CD8-positive, alpha-beta memory T cell (primary cell): ENCODE results near the gene ADH1B. TPM values are rescaled to one million over a fixed set of nuclear protein-coding genes. Genes with fewer than 3 reads are reported as not detected.

Experiments
- CTCF ChIA-PET: fragments of 350-600 bp; sonication (Branson Sonifier 250); formaldehyde crosslinking; loops from one replicate; lab custom pipeline; 2021; ENCODE audit warnings: antibody characterized with exemption; lab: Charles Lee
- POLR2A ChIA-PET: fragments of 350-600 bp; sonication (Branson Sonifier 250); formaldehyde crosslinking; loops from one replicate; lab custom pipeline; 2021; ENCODE audit warnings: antibody characterized with exemption; lab: Charles Lee
- DNase-seq, 5 donors: peaks; one replicate each; pipeline versions ENCODE4 v3.0.0 to v3.0.0-alpha.2; 2020 to 2022; ENCODE audit warnings: mixed read lengths in 1 of 5
- H3K27ac ChIP-seq: one replicate; pipeline ENCODE4 v1.7.0; 2013; ENCODE audit warnings: low read depth, mild to moderate bottlenecking, low read length, moderate library complexity
- H3K27me3 ChIP-seq: 2 replicates; pipeline ENCODE4 v1.7.0; 2013; ENCODE audit warnings: low read length, mild to moderate bottlenecking; ENCODE audit not compliant: insufficient read depth, poor library complexity, severe bottlenecking
- H3K36me3 ChIP-seq: 2 replicates; pipeline ENCODE4 v1.7.0; 2013; ENCODE audit warnings: mild to moderate bottlenecking, low read length, moderate library complexity; ENCODE audit not compliant: insufficient read depth
- H3K4me1 ChIP-seq: 2 replicates; pipeline ENCODE4 v1.7.0; 2013; ENCODE audit warnings: mild to moderate bottlenecking, low read length, moderate library complexity; ENCODE audit not compliant: insufficient read depth
- H3K4me3 ChIP-seq: 2 replicates; pipeline ENCODE4 v1.7.0; 2013; ENCODE audit warnings: mild to moderate bottlenecking, low read length
- H3K9me3 ChIP-seq: 2 replicates; pipeline ENCODE4 v1.7.0; 2013; ENCODE audit warnings: mild to moderate bottlenecking, low read length
- H3K27ac Mint-ChIP-seq, 8 donors: one replicate each; pipeline ENCODE4 v1.8.0; 2020 to 2021; ENCODE audit warnings: mixed read lengths in 8 of 8, mild to moderate bottlenecking in 6 of 8, inconsistent platforms in 3 of 8, moderate library complexity in 3 of 8
- H3K27me3 Mint-ChIP-seq, 2 donors: one replicate each; pipeline ENCODE4 v1.8.0; 2020 to 2021; ENCODE audit warnings: mixed read lengths in 2 of 2, mild to moderate bottlenecking in 1 of 2, moderate library complexity in 1 of 2
- H3K36me3 Mint-ChIP-seq, 3 donors: one replicate each; pipeline ENCODE4 v1.8.0; 2020 to 2021; ENCODE audit warnings: mixed read lengths in 3 of 3, inconsistent platforms in 1 of 3, mild to moderate bottlenecking in 1 of 3
- H3K4me1 Mint-ChIP-seq, 3 donors: one replicate each; pipeline ENCODE4 v1.8.0; 2020 to 2021; ENCODE audit warnings: mixed read lengths in 3 of 3, inconsistent platforms in 1 of 3, mild to moderate bottlenecking in 1 of 3
- H3K4me3 Mint-ChIP-seq, 7 donors: one replicate each; pipeline ENCODE4 v1.8.0; 2020 to 2021; ENCODE audit warnings: mixed read lengths in 7 of 7, mild to moderate bottlenecking in 6 of 7, moderate library complexity in 4 of 7, inconsistent platforms in 2 of 7
- H3K9me3 Mint-ChIP-seq, 5 donors: one replicate each; pipeline ENCODE4 v1.8.0; 2020 to 2022; ENCODE audit warnings: mixed read lengths in 5 of 5, mild to moderate bottlenecking in 3 of 5, moderate library complexity in 2 of 5, inconsistent platforms in 1 of 5
- polyA plus RNA-seq: library from polyadenylated mRNA; unstranded; fragments of 300-500 nt; fragmentation: Illumina TruSeq; gene quantifications from one replicate; pipeline ENCODE4 v1.2.3, GENCODE V29; 2021
- total RNA-seq, 2 experiments: library from RNA; stranded (reverse); gene quantifications; one replicate each; pipeline ENCODE4 v1.2.3, GENCODE V29; 2021

The ADH1B gene
- total and polyA plus RNA-seq, 3 experiments from 2014 or later = not detected

- Mint-ChIP-seq H3K9me3 (peaks cover 4 to 25% (median 12%) of the 10 kb centered on the region in 5 donors), H3K4me1 (no peaks in the 10 kb centered on the region), H3K36me3 (peaks cover 0 to 4% (median 0%) of the 10 kb centered on the region in 3 donors), H3K4me3 (no peak within 1 kb of the TSS), H3K27ac (no peak within 1 kb of the TSS), H3K27me3 (peaks cover 5 to 24% of the 10 kb centered on the region in 2 donors)
- Histone ChIP-seq H3K9me3 (no peaks in the 10 kb centered on the region), H3K27ac (no peak within 1 kb of the TSS), H3K4me3 (no peak within 1 kb of the TSS), H3K27me3 (no peaks in the 10 kb centered on the region), H3K36me3 (no peaks in the 10 kb centered on the region), H3K4me1 (no peaks in the 10 kb centered on the region)
- ChIA-PET POLR2A (no interaction called here), CTCF (no interaction called here)
- no peak for DNase-seq
These were observed 30.1 kb downstream of the ADH1B start, which contains the start of gene ADH1A for GRCh38 chr4:99290848-99291786. Gene ADH1A (minus strand): TSS chr4:99290985. CDS start chr4:99290914, 71 bp downstream.

GRCh38 chr4:99285387-99285786 is 35.8 kb downstream of the ADH1B start:
- Mint-ChIP-seq H3K9me3 (no peaks in the 10 kb centered on the region), H3K4me1 (no peaks in the 10 kb centered on the region), H3K27ac (no peak overlapping the region), H3K27me3 (peaks cover 0 to 12% of the 10 kb centered on the region in 2 donors), H3K4me3 (no peak overlapping the region), H3K36me3 (no peaks in the 10 kb centered on the region)
- ChIA-PET POLR2A (no interaction called here), CTCF (no interaction called here)
- Histone ChIP-seq H3K36me3 (no peaks in the 10 kb centered on the region), H3K9me3 (no peaks in the 10 kb centered on the region), H3K4me3 (no peak overlapping the region), H3K27ac (no peak overlapping the region), H3K27me3 (no peaks in the 10 kb centered on the region), H3K4me1 (no peaks in the 10 kb centered on the region)
- no peak for DNase-seq

- no peaks in the 10 kb centered on the region for H3K36me3 Mint-ChIP-seq
- H3K27me3 Mint-ChIP-seq = peaks cover 3 to 14% of the 10 kb centered on the region in 2 donors
- Histone ChIP-seq H3K9me3 (no peaks in the 10 kb centered on the region), H3K4me1 (no peaks in the 10 kb centered on the region), H3K27ac (no peak overlapping the region), H3K4me3 (no peak overlapping the region), H3K27me3 (no peaks in the 10 kb centered on the region), H3K36me3 (no peaks in the 10 kb centered on the region)
- H3K9me3 Mint-ChIP-seq = no peaks in the 10 kb centered on the region
- ChIA-PET POLR2A (no interaction called here), CTCF (no interaction called here)
- no peak for DNase-seq
- no peak overlapping the region for H3K27ac Mint-ChIP-seq
- no peak overlapping the region for H3K4me3 Mint-ChIP-seq
- H3K4me1 Mint-ChIP-seq = no peaks in the 10 kb centered on the region
These were observed 38.5 kb downstream of the ADH1B start for GRCh38 chr4:99282731-99283130.

- H3K4me1 ChIP-seq = no peaks in the 10 kb centered on the region
- H3K27ac Mint-ChIP-seq = no peak overlapping the region
- peaks cover 3 to 12% of the 10 kb centered on the region in 2 donors for H3K27me3 Mint-ChIP-seq
- no peaks in the 10 kb centered on the region for H3K4me1 Mint-ChIP-seq
- CTCF ChIA-PET = no interaction called here
- H3K9me3 Mint-ChIP-seq = no peaks in the 10 kb centered on the region
- no peak overlapping the region for H3K4me3 ChIP-seq
- no peaks in the 10 kb centered on the region for H3K36me3 ChIP-seq
- DNase-seq = no peak
- no peaks in the 10 kb centered on the region for H3K9me3 ChIP-seq
- no peaks in the 10 kb centered on the region for H3K27me3 ChIP-seq
- POLR2A ChIA-PET = no interaction called here
- H3K36me3 Mint-ChIP-seq = no peaks in the 10 kb centered on the region
- H3K4me3 Mint-ChIP-seq = no peak overlapping the region
- H3K27ac ChIP-seq = no peak overlapping the region
These were observed 39.9 kb downstream of the ADH1B start for GRCh38 chr4:99281261-99281660.

- Histone ChIP-seq H3K27me3 (no peaks in the 10 kb centered on the region), H3K36me3 (no peaks in the 10 kb centered on the region), H3K4me3 (no peak overlapping the region), H3K9me3 (no peaks in the 10 kb centered on the region), H3K27ac (no peak overlapping the region), H3K4me1 (no peaks in the 10 kb centered on the region)
- no peak for DNase-seq
- no peaks in the 10 kb centered on the region for H3K4me1 Mint-ChIP-seq
- peaks cover 0 to 2% (median 0%) of the 10 kb centered on the region in 5 donors for H3K9me3 Mint-ChIP-seq
- no peak overlapping the region for H3K4me3 Mint-ChIP-seq
- no peak overlapping the region for H3K27ac Mint-ChIP-seq
- no peaks in the 10 kb centered on the region for H3K36me3 Mint-ChIP-seq
- POLR2A ChIA-PET = no interaction called here
- peaks cover 4 to 6% of the 10 kb centered on the region in 2 donors for H3K27me3 Mint-ChIP-seq
- CTCF ChIA-PET = no interaction called here
These were observed 44.8 kb downstream of the ADH1B start for GRCh38 chr4:99276417-99276816.

GRCh38 chr4:99275885-99276284 is 45.3 kb downstream of the ADH1B start:
- POLR2A ChIA-PET = no interaction called here

GRCh38 chr4:99275050-99275449 is 46.2 kb downstream of the ADH1B start:
- Mint-ChIP-seq H3K36me3 (no peaks in the 10 kb centered on the region), H3K9me3 (peaks cover 0 to 2% (median 0%) of the 10 kb centered on the region in 5 donors), H3K27me3 (peaks cover under 1 to 3% of the 10 kb centered on the region in 2 donors), H3K4me3 (no peak overlapping the region), H3K4me1 (no peaks in the 10 kb centered on the region), H3K27ac (no peak overlapping the region)
- Histone ChIP-seq H3K36me3 (no peaks in the 10 kb centered on the region), H3K4me3 (no peak overlapping the region), H3K27ac (no peak overlapping the region), H3K4me1 (no peaks in the 10 kb centered on the region), H3K27me3 (no peaks in the 10 kb centered on the region), H3K9me3 (no peaks in the 10 kb centered on the region)
- ChIA-PET CTCF (no interaction called here), POLR2A (no interaction called here)
- DNase-seq = no peak

More at GRCh38 chr4:99275885-99276284, 45.3 kb downstream of the ADH1B start:
- H3K9me3 ChIP-seq = no peaks in the 10 kb centered on the region
- H3K4me1 ChIP-seq = no peaks in the 10 kb centered on the region
- CTCF ChIA-PET = no interaction called here
- no peaks in the 10 kb centered on the region for H3K36me3 Mint-ChIP-seq
- H3K9me3 Mint-ChIP-seq = peaks cover 0 to 2% (median 0%) of the 10 kb centered on the region in 5 donors
- H3K4me3 ChIP-seq = no peak overlapping the region
- no peaks in the 10 kb centered on the region for H3K27me3 ChIP-seq
- no peaks in the 10 kb centered on the region for H3K4me1 Mint-ChIP-seq
- H3K27me3 Mint-ChIP-seq = peaks cover 3 to 6% of the 10 kb centered on the region in 2 donors
- H3K27ac Mint-ChIP-seq = no peak overlapping the region
- no peak overlapping the region for H3K4me3 Mint-ChIP-seq
- no peak for DNase-seq
- no peaks in the 10 kb centered on the region for H3K36me3 ChIP-seq
- H3K27ac ChIP-seq = no peak overlapping the region

GRCh38 chr4:99273704-99274103 is 47.5 kb downstream of the ADH1B start:
- Mint-ChIP-seq H3K4me3 (no peak overlapping the region), H3K4me1 (no peaks in the 10 kb centered on the region), H3K36me3 (no peaks in the 10 kb centered on the region), H3K27ac (no peak overlapping the region), H3K27me3 (peaks cover 0 to 3% of the 10 kb centered on the region in 2 donors), H3K9me3 (peaks cover 0 to 2% (median 0%) of the 10 kb centered on the region in 5 donors)
- DNase-seq = no peak
- CTCF ChIA-PET = no interaction called here
- Histone ChIP-seq H3K36me3 (no peaks in the 10 kb centered on the region), H3K4me3 (no peak overlapping the region), H3K9me3 (no peaks in the 10 kb centered on the region), H3K27me3 (no peaks in the 10 kb centered on the region), H3K27ac (no peak overlapping the region), H3K4me1 (no peaks in the 10 kb centered on the region)
- POLR2A ChIA-PET = no interaction called here
